ENCODE data around the gene IRF2. TPM values are rescaled to one million over a fixed set of nuclear protein-coding genes. Genes with fewer than 3 reads are reported as not detected.

The IRF2 gene
- total RNA-seq, 1 donor from 2014 or later, result 27.6 TPM

DNA sequence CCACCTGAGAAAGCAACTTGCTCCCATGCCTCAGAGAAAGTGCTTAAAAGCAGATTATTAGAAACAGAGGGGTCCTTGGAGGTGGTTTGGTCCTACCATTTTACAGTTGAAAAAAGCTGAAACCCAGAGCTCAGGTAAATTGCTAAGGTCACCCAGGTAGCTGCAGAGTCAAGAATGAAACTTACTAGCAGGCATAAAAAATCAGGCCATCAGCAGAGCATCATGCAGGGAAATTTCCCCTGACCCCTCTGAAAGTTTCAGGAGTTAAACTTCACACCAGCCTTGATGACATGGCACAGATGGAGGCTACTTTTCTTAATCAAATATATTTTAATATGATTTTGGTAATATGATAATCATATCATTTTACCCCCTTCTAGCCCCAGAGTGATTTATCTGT, 70.3 kb downstream of the IRF2 start:
- DNase-seq (ENCODE audit: low spot score), result no peak
- TF ChIP-seq CTCF (IDR thresholded peaks at IDR 0.05; ENCODE audit: unreplicated experiment), result no peak
- peaks cover 61% of the 10 kb centered on the region for H3K36me3 Mint-ChIP-seq (ENCODE audit: low read depth, unreplicated experiment)
- H3K27ac Mint-ChIP-seq (ENCODE audit: unreplicated experiment), result no peak overlapping the region
- no peaks in the 10 kb centered on the region for H3K9me3 Mint-ChIP-seq (ENCODE audit: unreplicated experiment)
- peaks cover 39% of the 10 kb centered on the region for H3K4me1 Mint-ChIP-seq (ENCODE audit: unreplicated experiment)
- H3K4me3 Mint-ChIP-seq (ENCODE audit: unreplicated experiment), result no peak overlapping the region
- H3K27me3 Mint-ChIP-seq (ENCODE audit: unreplicated experiment), result peaks cover 11% of the 10 kb centered on the region

DNA sequence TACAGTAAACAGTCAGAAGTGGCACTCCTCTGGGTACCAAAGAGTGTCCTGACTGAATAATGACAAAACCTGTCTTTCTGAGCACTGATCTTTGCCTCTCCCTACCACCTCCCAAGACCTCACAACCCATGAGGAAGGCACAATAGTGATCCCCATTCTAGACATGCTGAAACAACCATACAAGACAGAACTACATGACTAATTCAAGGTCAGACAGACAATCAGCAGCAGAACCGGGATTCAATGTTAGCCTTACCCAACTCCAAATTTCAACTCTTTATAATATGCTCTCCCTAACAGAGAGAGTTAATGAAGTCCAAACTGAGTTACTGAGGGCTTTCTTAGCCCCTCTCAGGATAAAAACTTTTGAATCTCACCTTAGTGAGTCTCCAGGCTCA, 71.0 kb downstream of the IRF2 start:
- peaks cover 60% of the 10 kb centered on the region for H3K36me3 Mint-ChIP-seq (ENCODE audit: low read depth, unreplicated experiment)
- no peaks in the 10 kb centered on the region for H3K9me3 Mint-ChIP-seq (ENCODE audit: unreplicated experiment)
- peaks cover 9% of the 10 kb centered on the region for H3K27me3 Mint-ChIP-seq (ENCODE audit: unreplicated experiment)
- H3K27ac Mint-ChIP-seq (ENCODE audit: unreplicated experiment), result no peak overlapping the region
- peaks cover 32% of the 10 kb centered on the region for H3K4me1 Mint-ChIP-seq (ENCODE audit: unreplicated experiment)
- no peak for DNase-seq (ENCODE audit: low spot score)
- no peak overlapping the region for H3K4me3 Mint-ChIP-seq (ENCODE audit: unreplicated experiment)
- no peak for TF ChIP-seq CTCF (IDR thresholded peaks at IDR 0.05; ENCODE audit: unreplicated experiment)

- H3K27me3 Mint-ChIP-seq (ENCODE audit: unreplicated experiment), result peaks cover 9% of the 10 kb centered on the region
- peaks cover 57% of the 10 kb centered on the region for H3K36me3 Mint-ChIP-seq (ENCODE audit: low read depth, unreplicated experiment)
- TF ChIP-seq CTCF (IDR thresholded peaks at IDR 0.05; ENCODE audit: unreplicated experiment), result no peak
- H3K27ac Mint-ChIP-seq (ENCODE audit: unreplicated experiment), result peak overlapping the region; percentile 45
- no peak for DNase-seq (ENCODE audit: low spot score)
- no peak overlapping the region for H3K4me3 Mint-ChIP-seq (ENCODE audit: unreplicated experiment)
- peaks cover 27% of the 10 kb centered on the region for H3K4me1 Mint-ChIP-seq (ENCODE audit: unreplicated experiment)
- no peaks in the 10 kb centered on the region for H3K9me3 Mint-ChIP-seq (ENCODE audit: unreplicated experiment)
Observed at GRCh38 chr4:184402740-184403383, 71.5 kb downstream of the IRF2 start.

- H3K36me3 Mint-ChIP-seq (ENCODE audit: low read depth, unreplicated experiment), result peaks cover 52% of the 10 kb centered on the region
- H3K27me3 Mint-ChIP-seq (ENCODE audit: unreplicated experiment), result peaks cover 9% of the 10 kb centered on the region
- peaks cover 23% of the 10 kb centered on the region for H3K4me1 Mint-ChIP-seq (ENCODE audit: unreplicated experiment)
- DNase-seq (ENCODE audit: low spot score), result no peak
- no peak for TF ChIP-seq CTCF (IDR thresholded peaks at IDR 0.05; ENCODE audit: unreplicated experiment)
- H3K4me3 Mint-ChIP-seq (ENCODE audit: unreplicated experiment), result no peak overlapping the region
- no peaks in the 10 kb centered on the region for H3K9me3 Mint-ChIP-seq (ENCODE audit: unreplicated experiment)
- H3K27ac Mint-ChIP-seq (ENCODE audit: unreplicated experiment), result peak overlapping the region; percentile 45
Observed at GRCh38 chr4:184402239-184402638, 72.1 kb downstream of the IRF2 start.

GRCh38 chr4:184401397-184402171, 72.8 kb downstream of the IRF2 start:
- DNase-seq (ENCODE audit: low spot score), result no peak
- Mint-ChIP-seq H3K9me3 (ENCODE audit: unreplicated experiment) (no peaks in the 10 kb centered on the region), H3K27ac (ENCODE audit: unreplicated experiment) (peak overlapping the region; percentile 86), H3K4me1 (ENCODE audit: unreplicated experiment) (peaks cover 23% of the 10 kb centered on the region), H3K27me3 (ENCODE audit: unreplicated experiment) (peaks cover 9% of the 10 kb centered on the region), H3K36me3 (ENCODE audit: low read depth, unreplicated experiment) (peaks cover 50% of the 10 kb centered on the region), H3K4me3 (ENCODE audit: unreplicated experiment) (no peak overlapping the region)
- no peak for TF ChIP-seq CTCF (IDR thresholded peaks at IDR 0.05; ENCODE audit: unreplicated experiment)
